IgD-negative memory B cell (primary cell): ENCODE measurements around the gene GNGT1. TPM values are rescaled to one million over a fixed set of nuclear protein-coding genes. Genes with fewer than 3 reads are reported as not detected.

Source experiments
- H3K27ac Mint-ChIP-seq, 3 donors: one replicate each; pipeline ENCODE4 v1.8.0; 2020 to 2022; ENCODE audit warnings: mild to moderate bottlenecking in 3 of 3, mixed read lengths in 3 of 3, moderate library complexity in 1 of 3
- H3K27me3 Mint-ChIP-seq: one replicate; pipeline ENCODE4 v1.8.0; 2021; ENCODE audit warnings: mixed read lengths
- H3K36me3 Mint-ChIP-seq: one replicate; pipeline ENCODE4 v1.8.0; 2020; ENCODE audit warnings: mild to moderate bottlenecking, mixed read lengths
- H3K4me1 Mint-ChIP-seq, 3 donors: one replicate each; pipeline ENCODE4 v1.8.0; 2020 to 2022; ENCODE audit warnings: mixed read lengths in 3 of 3, mild to moderate bottlenecking in 1 of 3
- H3K4me3 Mint-ChIP-seq, 4 donors: one replicate each; pipeline ENCODE4 v1.8.0; 2020 to 2022; ENCODE audit warnings: mild to moderate bottlenecking in 4 of 4, mixed read lengths in 4 of 4, moderate library complexity in 3 of 4
- H3K9me3 Mint-ChIP-seq, 3 donors: one replicate each; pipeline ENCODE4 v1.8.0; 2020 to 2021; ENCODE audit warnings: mixed read lengths in 3 of 3, mild to moderate bottlenecking in 1 of 3
- polyA plus RNA-seq: library from polyadenylated mRNA; unstranded; fragments of 300-500 nt; fragmentation: Illumina TruSeq; gene quantifications from one replicate; pipeline ENCODE4 v1.2.3, GENCODE V29; 2021

Gene GNGT1
- polyA plus RNA-seq, 1 donor from 2014 or later, result not detected

DNA sequence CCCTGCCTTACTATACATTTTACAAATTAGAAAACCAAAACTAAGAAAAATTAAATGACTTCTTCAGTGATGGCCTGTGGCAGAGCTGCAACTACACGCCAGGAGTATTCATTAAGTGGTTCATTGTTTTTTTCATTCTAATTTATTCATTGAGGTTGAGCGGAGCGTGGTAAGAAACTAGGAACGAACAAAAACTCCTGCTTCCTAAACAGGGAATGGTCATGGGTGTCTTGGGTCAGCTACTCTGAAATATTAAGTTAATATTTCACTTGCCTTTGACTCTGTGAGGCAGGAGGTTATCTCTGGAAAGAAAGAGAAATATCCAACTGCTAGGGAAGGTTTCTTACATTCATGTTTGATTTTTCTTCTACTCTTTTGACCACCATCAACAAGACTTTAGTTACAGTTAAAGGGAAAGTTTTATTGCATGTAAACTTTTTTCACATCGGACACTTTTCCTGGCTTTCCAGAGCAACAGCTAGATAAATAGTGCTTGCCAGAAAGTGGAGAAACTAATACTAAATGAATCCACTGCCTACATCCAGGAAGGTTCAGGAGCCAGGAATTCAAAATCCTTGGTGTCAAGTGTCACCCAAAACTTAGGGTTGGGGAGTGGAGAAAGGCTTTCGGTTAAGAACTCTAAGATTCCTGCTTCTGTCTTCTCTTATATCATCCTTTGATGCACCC, 14.3 kb downstream of the GNGT1 start:
- peaks cover 15% of the 10 kb centered on the region for H3K27me3 Mint-ChIP-seq
- H3K36me3 Mint-ChIP-seq, result no peaks in the 10 kb centered on the region
- peaks cover 0 to 9% (median 6%) of the 10 kb centered on the region in 3 donors for H3K4me1 Mint-ChIP-seq
- H3K4me3 Mint-ChIP-seq, result peak overlapping the region in 2 of 4 donors; percentile 48 to 60
- H3K27ac Mint-ChIP-seq, result no peak overlapping the region
- H3K9me3 Mint-ChIP-seq, result no peaks in the 10 kb centered on the region

- no peaks in the 10 kb centered on the region for H3K9me3 Mint-ChIP-seq
- H3K27ac Mint-ChIP-seq, result no peak overlapping the region
- peak overlapping the region; percentile 74 to 92 (median 84) for H3K4me3 Mint-ChIP-seq
- no peaks in the 10 kb centered on the region for H3K36me3 Mint-ChIP-seq
- H3K27me3 Mint-ChIP-seq, result peaks cover 15% of the 10 kb centered on the region
- peaks cover 0 to 9% (median 6%) of the 10 kb centered on the region in 3 donors for H3K4me1 Mint-ChIP-seq
These were observed 14.8 kb downstream of the GNGT1 start for GRCh38 chr7:93921186-93921585.

- peaks cover 15% of the 10 kb centered on the region for H3K27me3 Mint-ChIP-seq
- no peaks in the 10 kb centered on the region for H3K36me3 Mint-ChIP-seq
- no peaks in the 10 kb centered on the region for H3K9me3 Mint-ChIP-seq
- peak within 1 kb of the TSS; percentile 74 to 92 (median 84) for H3K4me3 Mint-ChIP-seq
- no peak within 1 kb of the TSS for H3K27ac Mint-ChIP-seq
- peaks cover 0 to 9% (median 6%) of the 10 kb centered on the region in 3 donors for H3K4me1 Mint-ChIP-seq
These were observed 15.5 kb downstream of the GNGT1 start, which contains the start of gene GNG11 for GRCh38 chr7:93921607-93922566. Gene GNG11, plus strand, starts transcription at chr7:93921735. Its CDS starts 403 bp downstream, at chr7:93922138.

DNA sequence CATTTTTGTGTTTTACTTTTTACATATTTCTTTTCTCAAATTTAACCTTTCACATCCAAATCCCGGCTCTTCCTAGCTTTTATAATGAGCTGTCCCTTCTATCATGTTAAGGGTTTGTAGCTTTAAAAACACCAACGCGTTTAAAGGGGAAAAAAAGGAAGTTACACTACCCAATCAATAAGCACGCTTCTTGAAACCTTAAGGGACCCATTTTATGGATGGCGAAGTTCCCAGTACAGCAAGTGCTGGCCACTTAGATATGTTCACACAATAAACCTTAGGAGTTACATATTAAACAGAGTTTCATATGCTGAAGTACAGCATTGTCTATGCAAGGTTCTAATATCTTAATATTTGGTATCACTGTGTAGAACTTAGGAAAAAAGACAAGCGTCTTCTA, 16.9 kb downstream of the GNGT1 start:
- Mint-ChIP-seq H3K4me3 (peak overlapping the region in 1 of 4 donors; percentile 28), H3K27ac (no peak overlapping the region)

DNA sequence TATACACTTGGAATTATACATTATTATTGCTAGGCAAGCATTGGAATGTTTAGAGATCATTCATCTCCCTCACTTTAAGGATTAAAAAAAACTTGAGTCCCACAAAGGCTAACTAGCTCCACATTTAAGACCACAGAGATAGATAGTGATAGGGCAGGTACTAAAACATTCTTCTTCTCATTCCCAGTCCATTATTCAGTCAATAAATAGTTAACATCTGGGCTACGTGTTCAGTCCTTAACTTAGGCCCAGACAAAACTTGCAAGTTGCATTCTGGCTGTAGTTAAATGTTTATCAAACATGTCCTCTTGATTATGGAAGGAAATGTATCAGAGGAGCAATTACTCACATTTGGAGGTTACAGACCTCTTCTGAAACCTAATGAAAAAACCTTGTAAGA, 17.6 kb downstream of the GNGT1 start:
- H3K36me3 Mint-ChIP-seq, result no peaks in the 10 kb centered on the region
- peaks cover 0 to 9% (median 6%) of the 10 kb centered on the region in 3 donors for H3K4me1 Mint-ChIP-seq
- no peak overlapping the region for H3K27ac Mint-ChIP-seq
- no peaks in the 10 kb centered on the region for H3K9me3 Mint-ChIP-seq
- H3K27me3 Mint-ChIP-seq, result peaks cover 14% of the 10 kb centered on the region
- no peak overlapping the region for H3K4me3 Mint-ChIP-seq

More for the DNA sequence above, 16.9 kb downstream of the GNGT1 start:
- Mint-ChIP-seq H3K9me3 (no peaks in the 10 kb centered on the region), H3K36me3 (no peaks in the 10 kb centered on the region), H3K4me1 (peaks cover 0 to 9% (median 6%) of the 10 kb centered on the region in 3 donors), H3K27me3 (peaks cover 14% of the 10 kb centered on the region)

- Mint-ChIP-seq H3K27ac (no peak overlapping the region), H3K9me3 (no peaks in the 10 kb centered on the region), H3K4me3 (no peak overlapping the region), H3K4me1 (peaks cover 2 to 5% (median 4%) of the 10 kb centered on the region in 3 donors), H3K36me3 (no peaks in the 10 kb centered on the region), H3K27me3 (peaks cover 7% of the 10 kb centered on the region)
These were observed 20.4 kb downstream of the GNGT1 start for GRCh38 chr7:93926800-93927199.

DNA sequence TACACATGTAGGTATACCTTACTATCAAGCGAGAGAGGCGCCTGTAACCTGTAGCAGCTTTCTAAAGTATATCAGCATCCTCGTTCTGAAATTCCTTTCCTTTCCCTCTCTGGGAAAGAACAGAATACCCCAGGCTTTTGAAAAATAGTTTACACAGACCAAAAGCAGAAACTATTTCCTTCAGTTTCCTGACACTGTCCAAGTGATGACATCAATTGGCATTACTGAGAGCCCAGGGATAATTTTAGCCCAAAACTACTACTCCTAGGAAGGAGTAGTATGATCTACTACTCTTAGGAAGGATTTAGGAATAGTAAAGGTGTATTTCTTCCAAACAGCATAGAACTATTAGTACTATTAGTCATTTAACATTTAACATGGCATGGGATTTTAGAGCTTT, 21.2 kb downstream of the GNGT1 start:
- Mint-ChIP-seq H3K9me3 (no peaks in the 10 kb centered on the region), H3K27ac (no peak overlapping the region)

DNA sequence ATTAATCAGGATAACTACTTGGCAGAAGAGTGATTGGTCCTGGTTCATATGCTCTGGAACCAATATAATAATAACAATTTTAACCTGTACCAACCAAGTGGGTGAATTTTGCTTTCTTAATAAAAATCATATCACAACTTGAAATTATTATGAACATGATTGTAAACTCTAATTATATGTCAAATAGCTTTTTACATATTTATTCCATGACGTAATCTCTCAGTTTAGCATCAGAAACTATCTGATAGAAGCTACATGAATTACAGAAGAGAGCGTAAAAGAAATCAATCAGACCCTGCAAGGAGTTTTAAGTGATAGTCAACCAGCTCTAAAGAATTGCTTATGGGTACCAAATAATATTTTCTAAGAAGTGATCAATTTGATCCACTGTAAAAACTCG, 25.3 kb downstream of the GNGT1 start:
- no peaks in the 10 kb centered on the region for H3K36me3 Mint-ChIP-seq
- H3K27me3 Mint-ChIP-seq, result peaks cover 2% of the 10 kb centered on the region
- peaks cover 0 to 2% (median 1%) of the 10 kb centered on the region in 3 donors for H3K4me1 Mint-ChIP-seq
- H3K4me3 Mint-ChIP-seq, result no peak overlapping the region
- H3K27ac Mint-ChIP-seq, result no peak overlapping the region
- no peaks in the 10 kb centered on the region for H3K9me3 Mint-ChIP-seq

More for the DNA sequence above, 21.2 kb downstream of the GNGT1 start:
- no peaks in the 10 kb centered on the region for H3K36me3 Mint-ChIP-seq
- H3K27me3 Mint-ChIP-seq, result peaks cover 1% of the 10 kb centered on the region
- H3K4me1 Mint-ChIP-seq, result peaks cover 2 to 5% (median 4%) of the 10 kb centered on the region in 3 donors
- H3K4me3 Mint-ChIP-seq, result no peak overlapping the region

GRCh38 chr7:93933156-93933555, 26.8 kb downstream of the GNGT1 start:
- no peak overlapping the region for H3K4me3 Mint-ChIP-seq
- H3K9me3 Mint-ChIP-seq, result peaks cover 0 to 3% (median 0%) of the 10 kb centered on the region in 3 donors
- H3K27me3 Mint-ChIP-seq, result peaks cover 5% of the 10 kb centered on the region
- no peak overlapping the region for H3K27ac Mint-ChIP-seq
- peaks cover 0 to 2% (median 1%) of the 10 kb centered on the region in 3 donors for H3K4me1 Mint-ChIP-seq
- H3K36me3 Mint-ChIP-seq, result no peaks in the 10 kb centered on the region

- H3K9me3 Mint-ChIP-seq, result peaks cover 0 to 3% (median 0%) of the 10 kb centered on the region in 3 donors
- H3K4me3 Mint-ChIP-seq, result no peak overlapping the region
- no peaks in the 10 kb centered on the region for H3K36me3 Mint-ChIP-seq
These were observed 28.7 kb downstream of the GNGT1 start for GRCh38 chr7:93935102-93935501.

DNA sequence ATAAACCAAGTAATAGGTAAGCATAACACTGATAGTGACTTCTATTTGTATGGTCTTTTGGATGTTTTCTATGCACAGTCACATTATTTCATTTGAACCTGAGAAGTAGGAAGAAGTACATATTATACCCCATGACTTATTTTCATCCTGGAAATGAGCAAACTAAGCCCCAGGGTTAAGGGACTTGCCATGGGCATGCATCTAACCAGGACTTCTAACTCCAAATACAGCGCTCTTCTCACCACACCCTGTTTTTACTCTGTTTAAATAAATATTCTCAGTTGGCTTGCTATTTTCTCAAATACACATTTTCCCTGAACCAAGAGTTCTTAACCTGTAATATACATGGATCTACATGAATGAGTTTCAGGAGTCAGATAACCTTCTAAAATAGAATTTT, 31.5 kb downstream of the GNGT1 start:
- Mint-ChIP-seq H3K36me3 (no peaks in the 10 kb centered on the region), H3K27ac (no peak overlapping the region), H3K4me3 (no peak overlapping the region)

More at GRCh38 chr7:93935102-93935501, 28.7 kb downstream of the GNGT1 start:
- no peak overlapping the region for H3K27ac Mint-ChIP-seq
- peaks cover 0 to 5% (median under 1%) of the 10 kb centered on the region in 3 donors for H3K4me1 Mint-ChIP-seq
- peaks cover 4% of the 10 kb centered on the region for H3K27me3 Mint-ChIP-seq

GRCh38 chr7:93938293-93938692, 31.9 kb downstream of the GNGT1 start:
- H3K4me3 Mint-ChIP-seq, result no peak overlapping the region
- H3K4me1 Mint-ChIP-seq, result peaks cover 0 to 4% (median 3%) of the 10 kb centered on the region in 3 donors
- no peak overlapping the region for H3K27ac Mint-ChIP-seq
- H3K27me3 Mint-ChIP-seq, result peaks cover 2% of the 10 kb centered on the region
- peaks cover 0 to 6% (median 1%) of the 10 kb centered on the region in 3 donors for H3K9me3 Mint-ChIP-seq
- no peaks in the 10 kb centered on the region for H3K36me3 Mint-ChIP-seq

More for the DNA sequence above, 31.5 kb downstream of the GNGT1 start:
- Mint-ChIP-seq H3K27me3 (peaks cover 3% of the 10 kb centered on the region), H3K4me1 (peaks cover 0 to 4% (median 0%) of the 10 kb centered on the region in 3 donors), H3K9me3 (peaks cover 0 to 4% (median 1%) of the 10 kb centered on the region in 3 donors)

DNA sequence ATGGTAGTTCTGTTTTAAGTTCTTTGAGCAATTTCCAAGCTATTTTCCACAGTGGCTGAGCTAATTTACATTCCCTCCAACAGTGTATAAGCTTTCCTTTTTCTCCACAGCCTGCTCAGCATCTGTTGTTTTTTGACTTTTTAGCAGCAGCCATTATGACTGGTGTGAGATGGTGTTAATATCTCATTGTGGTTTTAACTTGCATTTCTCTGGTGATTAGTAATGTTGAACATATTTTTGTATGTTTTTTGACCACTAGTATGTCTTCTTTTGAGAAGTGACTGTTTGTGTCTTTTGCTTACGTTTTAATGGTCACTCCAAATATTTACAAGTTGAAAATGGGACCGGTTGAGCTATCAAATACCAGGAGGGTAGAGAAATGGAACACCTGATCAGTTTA, 35.6 kb downstream of the GNGT1 start:
- no peak overlapping the region for H3K27ac Mint-ChIP-seq
- H3K36me3 Mint-ChIP-seq, result no peaks in the 10 kb centered on the region
- H3K4me1 Mint-ChIP-seq, result peaks cover 0 to 4% (median 4%) of the 10 kb centered on the region in 3 donors
- H3K27me3 Mint-ChIP-seq, result peaks cover 2% of the 10 kb centered on the region
- H3K9me3 Mint-ChIP-seq, result peaks cover 0 to 5% (median 1%) of the 10 kb centered on the region in 3 donors
- no peak overlapping the region for H3K4me3 Mint-ChIP-seq

DNA sequence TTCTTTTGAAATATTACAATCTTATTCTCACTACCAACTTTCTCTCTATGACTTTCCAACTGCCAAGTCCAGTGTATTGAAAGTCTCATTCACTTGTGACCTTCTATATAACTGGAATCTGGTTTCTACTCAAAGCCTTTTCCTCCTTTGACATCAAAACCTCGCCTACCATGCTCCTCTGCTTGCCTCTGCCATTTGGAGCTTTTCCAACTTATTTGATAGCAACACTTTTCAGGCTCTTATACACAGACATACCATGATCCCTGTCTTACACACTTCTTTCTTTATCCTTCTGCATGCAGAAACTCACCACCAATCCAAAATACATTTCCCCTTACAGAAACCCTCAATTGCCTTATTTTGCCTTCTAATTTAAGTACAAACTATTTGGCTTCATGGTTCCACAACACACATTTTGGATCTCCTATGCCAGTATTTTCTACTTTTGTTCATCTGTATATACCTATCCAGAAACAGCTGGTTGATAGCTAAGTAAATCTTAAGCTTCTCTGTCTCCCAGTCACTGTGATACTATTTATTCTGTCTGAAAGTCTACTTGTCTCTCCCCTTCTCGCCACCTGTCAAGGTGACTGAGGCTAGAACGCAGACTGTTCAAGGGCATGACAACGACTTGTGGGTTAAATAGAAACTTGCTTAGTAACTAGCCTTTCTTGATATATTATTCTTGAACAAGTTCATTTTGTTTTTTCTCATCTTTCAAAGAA, 37.6 kb downstream of the GNGT1 start:
- no peak overlapping the region for H3K27ac Mint-ChIP-seq
- H3K9me3 Mint-ChIP-seq, result peaks cover 0 to 3% (median 1%) of the 10 kb centered on the region in 3 donors
- H3K27me3 Mint-ChIP-seq, result no peaks in the 10 kb centered on the region
- H3K4me3 Mint-ChIP-seq, result no peak overlapping the region
- H3K36me3 Mint-ChIP-seq, result no peaks in the 10 kb centered on the region
- peaks cover 0 to 4% (median 4%) of the 10 kb centered on the region in 3 donors for H3K4me1 Mint-ChIP-seq
